Activated CD8-positive, alpha-beta T cell treated with anti-CD3 and anti-CD28 coated beads for 36 hours (primary cell): Measurements from ENCODE around the gene FN1. TPM values are rescaled to one million over a fixed set of nuclear protein-coding genes. Genes with fewer than 3 reads are reported as not detected.

Experiments
- ATAC-seq: fragments of 200-7000 bp; cut with Tn5 transposase; one replicate; pipeline ENCODE4 v1.10.0; 2021; ENCODE audit warnings: mild to moderate bottlenecking, moderate library complexity
- CTCF ChIA-PET: fragments of 350-600 bp; sonication (Branson Sonifier 250); formaldehyde crosslinking; loops from one replicate; lab custom pipeline; 2021; ENCODE audit warnings: antibody characterized with exemption; lab: Charles Lee
- POLR2A ChIA-PET: fragments of 350-600 bp; sonication (Branson Sonifier 250); formaldehyde crosslinking; loops from one replicate; lab custom pipeline; 2021; ENCODE audit warnings: antibody characterized with exemption; lab: Charles Lee
- DNase-seq: peaks from one replicate; pipeline ENCODE4 v3.0.0-alpha.2; 2020
- H3K27ac Mint-ChIP-seq: one replicate; pipeline ENCODE4 v1.8.0; 2021; ENCODE audit warnings: mild to moderate bottlenecking, mixed read lengths
- H3K27me3 Mint-ChIP-seq: one replicate; pipeline ENCODE4 v1.8.0; 2021; ENCODE audit warnings: mixed read lengths
- H3K36me3 Mint-ChIP-seq: one replicate; pipeline ENCODE4 v1.8.0; 2021; ENCODE audit warnings: low read depth, mixed read lengths
- H3K4me1 Mint-ChIP-seq: one replicate; pipeline ENCODE4 v1.8.0; 2021; ENCODE audit warnings: low read depth, mixed read lengths
- H3K4me3 Mint-ChIP-seq: one replicate; pipeline ENCODE4 v1.8.0; 2021; ENCODE audit warnings: mild to moderate bottlenecking, moderate library complexity, mixed read lengths
- H3K9me3 Mint-ChIP-seq: one replicate; pipeline ENCODE4 v1.8.0; 2021; ENCODE audit warnings: mixed read lengths
- CTCF ChIP-seq: fragments of 200-600 bp; IDR thresholded peaks from one replicate; pipeline ENCODE4 v1.8.0; 2022; ENCODE audit warnings: antibody characterized with exemption, mild to moderate bottlenecking
- intact Hi-C: fragments of 100-400 bp; cut with micrococcal nuclease; formaldehyde crosslinking; loops from one replicate; pipeline ENCODE4 v1.10.0; 2022
- total RNA-seq, 2 experiments: library from RNA; stranded (reverse); gene quantifications; one replicate each; pipeline ENCODE4 v1.2.3, GENCODE V29; 2021

FN1 gene
- total RNA-seq = under 1 TPM in 1 of 2 experiments, not detected in 1; 0.11 TPM

DNA sequence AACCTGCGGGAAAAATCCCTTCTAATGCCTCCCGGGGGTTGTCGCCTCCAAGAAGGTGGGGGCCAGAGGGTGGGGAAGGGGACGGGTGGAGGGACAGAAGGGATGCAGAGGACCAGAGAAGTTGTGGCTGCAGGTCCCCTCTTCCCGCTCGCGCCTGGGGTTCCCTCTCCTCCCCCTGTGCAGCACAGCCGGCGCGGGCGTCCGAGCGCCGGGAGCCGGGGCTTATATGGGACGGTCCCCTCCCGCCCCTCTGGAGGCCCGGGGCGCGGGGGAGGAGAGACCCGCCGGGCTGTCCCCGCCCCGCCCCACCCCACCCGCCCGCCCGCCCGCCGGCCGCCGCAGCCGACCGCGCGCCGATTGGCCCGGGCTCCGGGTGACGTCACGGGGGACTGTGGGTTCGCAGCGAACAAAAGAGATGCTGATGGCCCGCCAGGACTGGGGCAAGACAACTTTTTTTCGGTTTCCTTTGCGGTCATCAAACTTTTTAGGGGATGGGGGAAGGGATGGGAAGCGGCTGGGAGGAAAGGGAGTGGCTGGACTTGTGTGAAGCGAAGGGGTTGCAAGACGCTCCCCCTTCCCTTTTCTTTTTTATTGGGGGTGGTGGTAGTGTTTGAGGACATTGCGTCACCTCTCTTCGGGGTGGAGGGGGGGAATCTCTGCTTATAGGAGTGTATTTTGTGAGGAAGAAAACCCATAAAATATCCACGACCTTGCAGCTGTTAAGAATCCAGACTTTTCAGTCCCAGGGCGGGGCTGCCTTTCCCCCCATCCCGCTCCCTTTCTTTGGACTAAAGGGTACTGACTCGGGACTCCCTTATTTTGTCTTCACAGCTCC is at the start of gene FN1:
TSS of gene FN1 (minus strand) at position 199 of the 835 bp plus-strand sequence. CDS start 266 bp downstream, outside the sequence.
- Mint-ChIP-seq H3K4me3 (peak within 1 kb of the TSS; percentile 75), H3K9me3 (no peaks in the 10 kb centered on the region), H3K27ac (no peak within 1 kb of the TSS), H3K36me3 (no peaks in the 10 kb centered on the region), H3K27me3 (peaks cover 55% of the 10 kb centered on the region), H3K4me1 (peaks cover 16% of the 10 kb centered on the region)
- ATAC-seq (peak; percentile 80), DNase-seq (peak; percentile 76)
- intact Hi-C loops = no loop called here
- CTCF ChIA-PET = interaction anchor here (1.2 kb wide), 1 partner anchor 15 kb away, joined by 4 read pairs; no protein-coding TSS in a partner anchor
- POLR2A ChIA-PET = no interaction called here
- no peak for TF ChIP-seq CTCF

DNA sequence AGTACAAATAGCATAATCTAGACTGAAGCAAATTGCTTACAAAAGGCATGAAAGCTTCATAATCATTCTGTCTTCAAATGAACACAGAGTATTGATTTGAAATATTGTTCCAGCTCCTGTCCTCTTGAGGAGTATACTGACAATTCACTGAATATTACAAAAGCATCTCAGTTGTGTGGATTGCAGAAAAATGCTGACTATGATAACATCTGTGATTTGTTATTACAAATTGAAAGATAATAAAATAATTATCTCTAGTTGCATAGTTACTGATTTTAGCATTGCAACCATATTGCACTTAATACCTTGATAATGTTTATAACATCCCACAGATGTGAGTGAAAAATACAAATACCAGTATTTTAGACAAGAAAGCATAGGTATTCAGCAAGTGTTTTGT is 49.2 kb upstream of the FN1 start:
- intact Hi-C loops = no loop called here
- ChIA-PET POLR2A (no interaction called here), CTCF (no interaction called here)
- no peaks in the 10 kb centered on the region for H3K36me3 Mint-ChIP-seq
- DNase-seq (no peak), ATAC-seq (no peak)
- H3K27me3 Mint-ChIP-seq = peaks cover 9% of the 10 kb centered on the region
- no peak overlapping the region for H3K4me3 Mint-ChIP-seq
- peaks cover 5% of the 10 kb centered on the region for H3K9me3 Mint-ChIP-seq
- no peaks in the 10 kb centered on the region for H3K4me1 Mint-ChIP-seq
- no peak for TF ChIP-seq CTCF
- H3K27ac Mint-ChIP-seq = no peak overlapping the region

DNA sequence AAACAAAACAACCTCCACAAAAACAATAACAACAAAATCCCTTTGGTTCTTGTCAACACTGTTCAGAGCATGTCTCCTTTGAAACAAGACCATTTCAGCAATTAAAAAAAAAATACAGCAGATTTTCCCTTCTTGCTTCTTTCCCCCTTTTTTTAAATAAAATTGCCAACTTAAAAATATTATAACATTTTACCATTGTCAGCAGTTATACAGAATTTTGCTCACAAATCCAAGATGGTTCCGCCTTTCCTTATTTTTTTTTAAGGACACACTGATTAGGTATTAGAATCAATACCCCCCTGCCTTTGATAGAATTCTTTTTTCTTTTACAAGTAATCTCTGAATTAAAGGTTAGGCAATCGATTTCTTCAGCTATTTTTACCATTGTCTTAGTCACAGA is 48.7 kb upstream of the FN1 start:
- H3K27ac Mint-ChIP-seq = no peak overlapping the region
- intact Hi-C loops = no loop called here
- DNase-seq (no peak), ATAC-seq (no peak)
- peaks cover 9% of the 10 kb centered on the region for H3K27me3 Mint-ChIP-seq
- CTCF ChIA-PET = no interaction called here
- H3K9me3 Mint-ChIP-seq = peaks cover 5% of the 10 kb centered on the region
- no peak for TF ChIP-seq CTCF
- no peaks in the 10 kb centered on the region for H3K4me1 Mint-ChIP-seq
- POLR2A ChIA-PET = no interaction called here
- H3K36me3 Mint-ChIP-seq = no peaks in the 10 kb centered on the region
- no peak overlapping the region for H3K4me3 Mint-ChIP-seq

- Mint-ChIP-seq H3K36me3 (no peaks in the 10 kb centered on the region), H3K9me3 (peaks cover 2% of the 10 kb centered on the region), H3K27ac (no peak overlapping the region), H3K4me3 (no peak overlapping the region), H3K27me3 (peaks cover 5% of the 10 kb centered on the region), H3K4me1 (no peaks in the 10 kb centered on the region)
- DNase-seq (no peak), ATAC-seq (no peak)
- CTCF ChIA-PET = interaction anchor here (1.0 kb wide), 1 partner anchor 9 kb away, joined by 3 read pairs; no protein-coding TSS in a partner anchor
- POLR2A ChIA-PET = no interaction called here
- intact Hi-C loops = no loop called here
- no peak for TF ChIP-seq CTCF
These were observed 47.6 kb upstream of the FN1 start for GRCh38 chr2:215483431-215483830.

- Mint-ChIP-seq H3K27ac (no peak overlapping the region), H3K4me1 (no peaks in the 10 kb centered on the region), H3K27me3 (peaks cover 4% of the 10 kb centered on the region), H3K4me3 (no peak overlapping the region), H3K36me3 (no peaks in the 10 kb centered on the region), H3K9me3 (no peaks in the 10 kb centered on the region)
- ChIA-PET POLR2A (no interaction called here), CTCF (no interaction called here)
- ATAC-seq (no peak), DNase-seq (no peak)
- intact Hi-C loops = no loop called here
- TF ChIP-seq CTCF = no peak
These were observed 43.8 kb upstream of the FN1 start for GRCh38 chr2:215479536-215480240.
